Measurements from ENCODE around the gene METTL27.

Gene METTL27

DNA sequence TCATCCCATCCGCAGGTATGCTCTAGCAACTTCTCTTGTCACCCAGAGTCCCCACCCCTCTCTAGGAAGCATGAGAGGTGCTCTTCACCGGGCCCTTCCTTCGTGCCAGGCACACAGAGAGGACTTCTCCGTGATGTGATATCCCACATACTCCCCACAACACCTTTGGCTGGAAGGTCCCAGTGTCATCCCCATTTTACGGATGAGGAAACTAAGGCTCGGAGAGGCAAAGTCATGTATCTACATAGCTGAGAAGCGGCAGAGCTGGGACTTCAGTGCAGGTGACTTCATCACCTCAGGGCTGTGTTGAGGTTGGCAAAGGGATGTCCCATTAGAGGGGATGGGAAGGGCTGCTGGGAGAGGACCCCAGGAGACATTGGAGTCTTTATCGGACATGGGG, 34.0 kb upstream of the METTL27 start:
- H3K4me3 ChIP-seq (ENCODE audit: low read length), result no peak overlapping the region
- DNase-seq (ENCODE audit: low read depth), result no peak
- TF ChIP-seq, protein P1, sequence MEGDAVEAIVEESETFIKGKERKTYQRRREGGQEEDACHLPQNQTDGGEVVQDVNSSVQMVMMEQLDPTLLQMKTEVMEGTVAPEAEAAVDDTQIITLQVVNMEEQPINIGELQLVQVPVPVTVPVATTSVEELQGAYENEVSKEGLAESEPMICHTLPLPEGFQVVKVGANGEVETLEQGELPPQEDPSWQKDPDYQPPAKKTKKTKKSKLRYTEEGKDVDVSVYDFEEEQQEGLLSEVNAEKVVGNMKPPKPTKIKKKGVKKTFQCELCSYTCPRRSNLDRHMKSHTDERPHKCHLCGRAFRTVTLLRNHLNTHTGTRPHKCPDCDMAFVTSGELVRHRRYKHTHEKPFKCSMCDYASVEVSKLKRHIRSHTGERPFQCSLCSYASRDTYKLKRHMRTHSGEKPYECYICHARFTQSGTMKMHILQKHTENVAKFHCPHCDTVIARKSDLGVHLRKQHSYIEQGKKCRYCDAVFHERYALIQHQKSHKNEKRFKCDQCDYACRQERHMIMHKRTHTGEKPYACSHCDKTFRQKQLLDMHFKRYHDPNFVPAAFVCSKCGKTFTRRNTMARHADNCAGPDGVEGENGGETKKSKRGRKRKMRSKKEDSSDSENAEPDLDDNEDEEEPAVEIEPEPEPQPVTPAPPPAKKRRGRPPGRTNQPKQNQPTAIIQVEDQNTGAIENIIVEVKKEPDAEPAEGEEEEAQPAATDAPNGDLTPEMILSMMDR (conservative IDR thresholded peaks at IDR 0.05; ENCODE audit: low read depth, low read length), result no peak

DNA sequence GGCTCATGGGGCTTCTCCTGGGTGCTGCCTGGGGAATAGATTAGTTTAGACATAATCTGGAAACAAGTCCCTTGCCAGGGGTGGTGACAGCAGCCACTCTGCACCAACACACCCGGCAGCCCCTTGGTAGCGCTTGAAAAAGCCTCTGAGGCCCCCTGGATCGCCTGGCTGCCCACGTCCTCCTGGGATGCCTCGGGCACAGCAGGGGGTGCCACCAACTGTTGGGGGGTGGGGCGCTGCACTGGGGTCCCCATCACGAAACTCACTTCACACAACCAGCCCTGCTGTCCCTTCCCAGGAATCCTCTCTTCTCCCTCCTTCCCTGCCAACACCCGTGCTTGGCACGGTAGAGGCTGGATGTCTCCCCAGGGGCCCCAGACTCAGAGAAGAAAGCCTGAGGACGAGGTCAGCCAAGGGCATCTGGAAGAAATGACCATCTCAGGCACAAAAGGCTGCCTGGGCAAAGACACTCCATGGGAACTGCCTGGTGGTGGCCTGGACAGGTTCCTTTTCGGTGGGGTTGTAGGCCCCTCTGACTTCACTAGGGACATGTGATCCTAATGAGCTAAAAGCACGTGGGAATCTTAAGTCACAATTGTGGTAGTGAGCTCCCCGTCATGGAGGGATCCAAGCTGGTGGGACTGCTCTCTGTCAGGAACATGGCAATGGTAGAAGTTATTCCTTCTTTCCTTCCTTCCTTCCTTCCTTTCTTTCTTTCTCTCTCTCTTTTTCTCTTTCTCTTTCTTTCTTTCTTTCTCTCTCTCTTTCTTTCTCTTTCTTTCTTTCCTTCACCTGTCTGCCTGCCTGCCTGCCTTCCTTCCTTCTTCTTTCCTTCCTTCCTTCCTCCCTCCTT, 30.0 kb upstream of the METTL27 start:
- no peak overlapping the region for H3K4me3 ChIP-seq (ENCODE audit: low read length)
- TF ChIP-seq, protein P1 (conservative IDR thresholded peaks at IDR 0.05; ENCODE audit: low read depth, low read length), result no peak
- DNase-seq (ENCODE audit: low read depth), result no peak

DNA sequence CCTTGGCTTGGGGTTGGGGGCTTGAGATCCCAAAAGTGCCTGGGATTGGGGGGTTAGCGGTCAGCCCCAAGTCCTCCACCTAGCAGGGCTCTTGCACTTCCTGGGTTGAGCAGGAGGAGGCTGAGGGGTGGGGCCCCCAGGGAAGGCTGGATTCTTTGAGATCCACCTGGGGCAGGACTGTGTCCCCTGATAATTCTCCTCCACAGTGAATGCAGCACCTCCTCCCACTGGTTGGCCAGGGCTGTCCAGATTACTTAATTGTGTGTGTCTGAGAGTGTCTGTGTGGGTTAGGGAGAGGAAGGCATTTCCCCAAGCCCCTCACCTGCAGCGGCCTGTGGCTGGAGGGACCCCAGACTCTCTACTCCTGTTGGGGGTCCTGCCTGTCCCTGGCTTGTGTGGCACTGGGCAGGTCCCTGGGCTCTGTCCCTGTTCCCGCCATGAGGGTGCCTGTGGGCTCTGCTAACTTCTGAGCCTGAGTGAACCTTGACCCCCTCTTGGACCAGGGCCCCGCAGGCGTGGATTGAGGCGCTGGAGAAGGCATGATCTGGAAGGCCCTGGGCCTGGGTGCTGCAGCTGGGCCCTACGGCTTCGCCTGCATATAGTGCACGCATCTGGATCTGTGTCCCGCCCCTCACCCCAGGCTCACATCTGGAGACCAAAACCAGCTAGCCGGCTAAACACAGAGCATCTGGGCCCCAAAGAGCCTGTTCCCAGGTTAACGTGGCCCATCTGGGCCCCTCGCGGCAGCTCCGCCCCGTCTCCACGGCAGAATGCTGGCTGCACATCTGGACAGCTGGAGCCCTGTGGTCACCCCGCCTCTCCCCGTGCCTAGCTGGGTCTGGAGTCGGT, 29.1 kb upstream of the METTL27 start:
- no peak overlapping the region for H3K4me3 ChIP-seq (ENCODE audit: low read length)
- TF ChIP-seq, protein P1 (conservative IDR thresholded peaks at IDR 0.05; ENCODE audit: low read depth, low read length), result no peak
- no peak for DNase-seq (ENCODE audit: low read depth)

DNA sequence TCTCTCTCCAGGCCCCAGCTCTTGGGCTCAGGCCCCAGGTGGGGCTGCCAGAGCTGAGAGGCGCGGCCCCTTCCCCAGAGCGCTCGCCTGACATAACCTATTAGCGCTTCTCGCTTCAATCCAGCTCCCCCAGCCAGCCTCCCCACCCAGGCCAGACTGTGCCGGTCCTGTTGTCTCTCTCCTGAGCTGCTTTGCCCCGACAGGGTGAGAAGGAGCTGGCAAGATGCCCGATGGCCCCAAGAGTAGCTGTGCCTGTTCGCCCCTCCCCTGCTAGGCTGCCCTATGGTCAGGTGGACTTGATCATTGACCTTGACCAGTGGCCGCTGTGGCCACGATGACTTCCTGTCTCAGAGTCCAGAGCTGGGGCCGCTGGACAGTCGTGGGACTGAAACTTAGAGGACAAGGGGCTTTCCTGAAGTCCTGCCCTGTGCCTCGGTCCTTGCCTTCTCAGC, 27.8 kb upstream of the METTL27 start:
- H3K4me3 ChIP-seq (ENCODE audit: low read length), result no peak overlapping the region
- TF ChIP-seq, protein P1 (conservative IDR thresholded peaks at IDR 0.05; ENCODE audit: low read depth, low read length), result no peak
- no peak for DNase-seq (ENCODE audit: low read depth)

DNA sequence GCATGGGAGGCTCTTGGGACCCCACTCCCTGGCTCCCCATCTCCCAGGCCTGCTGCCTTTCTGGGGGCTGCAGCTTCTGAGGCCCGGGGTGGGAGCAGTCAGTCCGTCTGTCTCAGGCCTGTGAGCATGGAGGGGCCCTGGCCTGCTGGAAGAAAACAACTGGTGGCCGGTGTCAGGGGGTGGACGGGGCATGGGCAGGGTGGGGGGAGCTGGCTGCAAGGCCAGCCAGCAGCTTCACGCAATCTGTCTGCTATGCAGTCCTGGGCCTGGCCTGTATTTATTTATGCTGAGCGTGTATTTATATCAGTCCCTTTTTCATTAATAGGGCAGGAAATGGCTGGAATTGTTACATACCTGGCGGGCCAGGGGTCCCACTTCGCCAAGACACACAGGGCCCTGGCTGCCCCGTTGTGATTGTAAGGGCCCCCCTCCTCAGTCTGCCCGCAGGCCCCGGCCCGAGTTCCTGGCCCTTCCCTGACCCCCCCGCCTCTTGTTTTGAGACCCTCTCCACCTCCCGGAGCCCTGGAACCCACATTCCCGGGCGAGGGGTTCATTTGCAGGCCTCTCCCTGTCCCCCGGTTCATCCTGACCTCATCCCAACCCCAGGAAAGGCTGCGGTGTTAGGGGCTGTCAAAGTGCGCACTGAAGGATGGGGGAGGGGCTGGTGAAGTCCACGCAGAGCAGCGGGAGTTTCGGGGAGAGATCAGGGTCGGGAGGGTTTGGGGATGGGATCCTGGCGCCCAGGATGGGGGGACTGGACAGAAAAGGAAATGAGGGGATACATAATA, 26.9 kb upstream of the METTL27 start:
- H3K4me3 ChIP-seq (ENCODE audit: low read length), result no peak overlapping the region
- TF ChIP-seq, protein P1 (conservative IDR thresholded peaks at IDR 0.05; ENCODE audit: low read depth, low read length), result no peak
- no peak for DNase-seq (ENCODE audit: low read depth)

DNA sequence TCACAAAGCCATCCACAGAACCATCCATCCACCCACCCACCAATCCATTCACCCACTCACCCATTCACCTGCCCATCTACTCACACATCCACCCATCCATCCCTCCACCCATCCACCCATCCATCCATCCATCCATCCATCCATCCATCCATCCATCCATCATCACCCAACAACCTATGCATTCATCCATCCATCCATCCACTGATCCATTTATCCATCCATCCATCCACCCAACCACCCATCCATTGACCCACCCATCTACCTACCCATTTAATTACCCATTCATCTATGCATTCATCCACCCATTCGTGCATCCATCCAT, 24.1 kb upstream of the METTL27 start:
- DNase-seq (ENCODE audit: low read depth), result no peak
- TF ChIP-seq, protein P1 (conservative IDR thresholded peaks at IDR 0.05; ENCODE audit: low read depth, low read length), result no peak

More for the DNA sequence above, 24.1 kb upstream of the METTL27 start:
- H3K4me3 ChIP-seq (ENCODE audit: low read length), result no peak overlapping the region

All from retinal pigment epithelial cell (primary cell).